ENCODE measurements around the gene TBC1D25. TPM values are rescaled to one million over a fixed set of nuclear protein-coding genes. Genes with fewer than 3 reads are reported as not detected.

Gene TBC1D25
- total RNA-seq, 1 donor from 2014 or later, result 16.4 TPM

DNA sequence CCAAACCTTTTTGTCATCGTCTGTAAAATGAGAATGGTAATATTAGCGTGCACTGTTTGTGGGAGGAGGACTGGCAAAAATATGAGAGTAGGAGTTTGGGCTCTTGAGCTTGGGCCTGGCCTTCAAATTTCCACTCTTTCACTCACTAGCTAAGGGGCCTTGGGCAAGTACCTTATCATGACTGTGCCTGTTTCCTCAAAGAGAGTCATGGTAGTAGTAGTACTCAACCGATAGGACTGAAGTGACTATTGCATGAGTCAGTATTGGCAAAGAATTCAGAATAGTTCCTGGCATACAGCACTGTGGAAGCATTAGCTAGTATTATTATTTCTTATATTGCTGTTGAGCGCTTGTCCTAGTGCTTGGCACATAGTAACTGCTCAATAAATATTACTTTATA lies 18.8 kb downstream of the TBC1D25 start:
- TF ChIP-seq, protein P1, sequence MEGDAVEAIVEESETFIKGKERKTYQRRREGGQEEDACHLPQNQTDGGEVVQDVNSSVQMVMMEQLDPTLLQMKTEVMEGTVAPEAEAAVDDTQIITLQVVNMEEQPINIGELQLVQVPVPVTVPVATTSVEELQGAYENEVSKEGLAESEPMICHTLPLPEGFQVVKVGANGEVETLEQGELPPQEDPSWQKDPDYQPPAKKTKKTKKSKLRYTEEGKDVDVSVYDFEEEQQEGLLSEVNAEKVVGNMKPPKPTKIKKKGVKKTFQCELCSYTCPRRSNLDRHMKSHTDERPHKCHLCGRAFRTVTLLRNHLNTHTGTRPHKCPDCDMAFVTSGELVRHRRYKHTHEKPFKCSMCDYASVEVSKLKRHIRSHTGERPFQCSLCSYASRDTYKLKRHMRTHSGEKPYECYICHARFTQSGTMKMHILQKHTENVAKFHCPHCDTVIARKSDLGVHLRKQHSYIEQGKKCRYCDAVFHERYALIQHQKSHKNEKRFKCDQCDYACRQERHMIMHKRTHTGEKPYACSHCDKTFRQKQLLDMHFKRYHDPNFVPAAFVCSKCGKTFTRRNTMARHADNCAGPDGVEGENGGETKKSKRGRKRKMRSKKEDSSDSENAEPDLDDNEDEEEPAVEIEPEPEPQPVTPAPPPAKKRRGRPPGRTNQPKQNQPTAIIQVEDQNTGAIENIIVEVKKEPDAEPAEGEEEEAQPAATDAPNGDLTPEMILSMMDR (IDR thresholded peaks at IDR 0.05), result no peak
- Mint-ChIP-seq H3K27me3 (ENCODE audit: unreplicated experiment) (no peaks in the 10 kb centered on the region), H3K36me3 (ENCODE audit: unreplicated experiment) (peaks cover 19% of the 10 kb centered on the region), H3K4me3 (ENCODE audit: unreplicated experiment) (no peak overlapping the region), H3K9me3 (ENCODE audit: unreplicated experiment) (no peaks in the 10 kb centered on the region), H3K4me1 (ENCODE audit: unreplicated experiment) (no peaks in the 10 kb centered on the region), H3K27ac (ENCODE audit: unreplicated experiment) (no peak overlapping the region)
- no peak for DNase-seq (ENCODE audit: extremely low spot score, unreplicated experiment)

DNA sequence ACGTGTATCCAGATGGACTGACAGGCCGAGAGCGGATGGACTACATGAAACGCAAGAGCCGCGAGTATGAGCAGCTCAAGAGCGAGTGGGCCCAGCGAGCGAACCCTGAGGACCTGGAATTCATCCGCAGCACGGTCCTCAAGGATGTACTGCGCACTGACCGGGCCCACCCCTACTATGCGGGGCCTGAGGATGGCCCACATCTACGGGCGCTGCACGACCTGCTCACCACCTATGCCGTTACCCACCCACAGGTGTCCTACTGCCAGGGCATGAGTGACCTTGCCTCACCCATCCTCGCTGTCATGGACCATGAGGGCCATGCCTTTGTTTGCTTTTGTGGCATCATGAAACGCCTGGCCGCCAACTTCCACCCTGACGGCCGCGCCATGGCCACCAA lies 20.1 kb downstream of the TBC1D25 start:
- TF ChIP-seq, protein P1 (IDR thresholded peaks at IDR 0.05), result no peak
- Mint-ChIP-seq H3K4me1 (ENCODE audit: unreplicated experiment) (no peaks in the 10 kb centered on the region), H3K4me3 (ENCODE audit: unreplicated experiment) (no peak overlapping the region), H3K36me3 (ENCODE audit: unreplicated experiment) (peaks cover 18% of the 10 kb centered on the region), H3K27ac (ENCODE audit: unreplicated experiment) (no peak overlapping the region), H3K27me3 (ENCODE audit: unreplicated experiment) (no peaks in the 10 kb centered on the region), H3K9me3 (ENCODE audit: unreplicated experiment) (no peaks in the 10 kb centered on the region)
- no peak for DNase-seq (ENCODE audit: extremely low spot score, unreplicated experiment)

DNA sequence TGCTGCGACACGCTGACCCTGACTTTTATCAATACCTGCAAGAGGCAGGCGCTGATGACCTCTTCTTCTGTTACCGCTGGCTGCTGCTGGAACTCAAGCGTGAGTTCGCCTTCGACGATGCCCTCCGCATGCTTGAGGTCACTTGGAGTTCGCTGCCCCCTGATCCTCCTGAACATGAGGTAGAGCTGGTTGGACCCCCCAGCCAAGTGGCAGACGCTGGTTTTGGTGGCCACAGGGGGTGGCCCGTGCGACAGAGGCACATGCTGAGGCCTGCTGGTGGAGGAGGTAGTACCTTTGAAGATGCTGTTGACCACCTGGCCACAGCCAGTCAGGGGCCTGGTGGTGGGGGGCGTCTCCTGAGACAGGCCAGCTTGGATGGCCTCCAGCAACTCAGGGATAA lies 20.5 kb downstream of the TBC1D25 start:
- Mint-ChIP-seq H3K27me3 (ENCODE audit: unreplicated experiment) (no peaks in the 10 kb centered on the region), H3K4me1 (ENCODE audit: unreplicated experiment) (no peaks in the 10 kb centered on the region), H3K27ac (ENCODE audit: unreplicated experiment) (no peak overlapping the region), H3K4me3 (ENCODE audit: unreplicated experiment) (no peak overlapping the region), H3K36me3 (ENCODE audit: unreplicated experiment) (peaks cover 15% of the 10 kb centered on the region), H3K9me3 (ENCODE audit: unreplicated experiment) (no peaks in the 10 kb centered on the region)
- no peak for DNase-seq (ENCODE audit: extremely low spot score, unreplicated experiment)
- TF ChIP-seq, protein P1 (IDR thresholded peaks at IDR 0.05), result no peak

DNA sequence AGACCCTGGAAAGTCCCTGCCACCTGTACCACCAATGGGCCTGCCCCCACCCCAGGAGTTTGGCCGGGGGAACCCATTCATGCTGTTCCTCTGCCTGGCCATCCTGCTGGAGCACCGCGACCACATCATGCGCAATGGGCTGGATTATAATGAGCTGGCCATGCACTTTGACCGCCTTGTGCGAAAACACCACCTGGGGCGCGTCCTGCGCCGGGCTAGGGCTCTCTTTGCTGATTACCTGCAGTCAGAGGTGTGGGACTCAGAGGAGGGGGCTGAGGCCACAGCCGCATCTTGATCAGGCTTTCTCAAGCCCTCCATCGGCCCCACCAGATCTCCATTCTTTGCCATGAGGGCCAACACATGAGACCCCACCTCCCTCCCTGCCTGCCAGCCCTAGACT lies 21.2 kb downstream of the TBC1D25 start:
- TF ChIP-seq, protein P1 (IDR thresholded peaks at IDR 0.05), result no peak
- H3K4me1 Mint-ChIP-seq (ENCODE audit: unreplicated experiment), result no peaks in the 10 kb centered on the region
- H3K27me3 Mint-ChIP-seq (ENCODE audit: unreplicated experiment), result no peaks in the 10 kb centered on the region
- H3K27ac Mint-ChIP-seq (ENCODE audit: unreplicated experiment), result no peak overlapping the region
- no peak overlapping the region for H3K4me3 Mint-ChIP-seq (ENCODE audit: unreplicated experiment)
- DNase-seq (ENCODE audit: extremely low spot score, unreplicated experiment), result no peak
- no peaks in the 10 kb centered on the region for H3K9me3 Mint-ChIP-seq (ENCODE audit: unreplicated experiment)
- peaks cover 10% of the 10 kb centered on the region for H3K36me3 Mint-ChIP-seq (ENCODE audit: unreplicated experiment)

DNA sequence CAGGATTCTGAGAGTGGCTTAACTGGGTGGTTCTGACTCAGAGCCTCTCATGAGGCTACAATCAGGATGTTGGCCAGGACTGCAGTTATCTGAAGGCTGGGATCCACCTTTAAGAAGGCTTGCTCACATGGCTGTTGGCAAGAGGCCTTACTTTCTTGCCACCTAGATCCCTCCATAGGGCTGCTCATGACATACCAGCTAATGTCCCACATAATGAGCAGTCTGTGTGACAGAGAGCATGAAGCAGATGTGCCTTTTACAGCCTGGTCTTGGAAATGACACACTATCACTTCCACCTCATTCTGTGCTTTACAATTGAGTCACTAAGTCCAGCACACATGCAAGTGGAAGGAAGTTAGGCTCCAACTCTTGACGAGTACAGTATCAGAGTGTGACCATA lies 30.4 kb downstream of the TBC1D25 start:
- no peak for DNase-seq (ENCODE audit: extremely low spot score, unreplicated experiment)
- Mint-ChIP-seq H3K27me3 (ENCODE audit: unreplicated experiment) (no peaks in the 10 kb centered on the region), H3K4me1 (ENCODE audit: unreplicated experiment) (peaks cover 2% of the 10 kb centered on the region), H3K27ac (ENCODE audit: unreplicated experiment) (no peak overlapping the region), H3K36me3 (ENCODE audit: unreplicated experiment) (peaks cover 2% of the 10 kb centered on the region), H3K9me3 (ENCODE audit: unreplicated experiment) (no peaks in the 10 kb centered on the region), H3K4me3 (ENCODE audit: unreplicated experiment) (no peak overlapping the region)
- TF ChIP-seq, protein P1 (IDR thresholded peaks at IDR 0.05), result no peak
